Measurements from ENCODE around the gene CAPN5.

DNA sequence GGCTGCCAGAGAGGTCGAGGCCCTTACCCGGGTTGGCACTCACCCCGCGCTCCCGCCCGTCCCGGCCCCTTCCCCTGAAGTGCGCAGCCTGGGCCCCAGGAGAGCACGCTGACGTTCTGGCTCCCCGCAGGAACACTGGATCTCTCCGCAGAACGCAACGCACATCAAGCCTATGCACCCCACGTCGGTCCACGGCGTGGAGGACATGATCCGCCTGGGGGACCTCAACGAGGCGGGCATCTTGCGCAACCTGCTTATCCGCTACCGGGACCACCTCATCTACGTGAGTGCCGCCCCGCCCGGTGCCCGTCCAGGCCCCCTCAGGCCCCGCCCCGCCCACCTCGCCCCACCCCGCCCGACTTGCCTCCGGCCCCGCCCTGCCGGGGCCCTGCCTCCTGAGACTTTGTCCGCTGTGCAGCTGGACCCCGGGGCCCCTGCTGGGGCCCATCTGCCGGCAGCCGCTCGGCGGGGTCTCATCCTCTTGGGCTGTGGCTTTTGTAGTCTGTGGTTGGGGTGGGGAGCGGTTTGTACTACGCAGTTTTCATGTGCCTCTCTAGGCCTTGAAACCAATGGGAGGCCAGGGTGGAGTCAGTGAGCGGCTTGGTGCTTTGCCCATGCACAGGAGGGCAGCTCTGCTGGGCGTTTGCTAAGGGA is 81.0 kb downstream of the CAPN5 start:
- TF ChIP-seq CTCF (conservative IDR thresholded peaks at IDR 0.05; ENCODE audit: low read length) (no peak), EZH2phosphoT487 (IDR thresholded peaks at IDR 0.05; ENCODE audit: borderline replicate concordance) (no peak)
